ENCODE measurements around the gene SUN3. TPM values are rescaled to one million over a fixed set of nuclear protein-coding genes. Genes with fewer than 3 reads are reported as not detected.

SUN3 gene
- total and polyA plus RNA-seq, 2 of the 13 experiments (the other 11 are each of a cell fraction or from before 2014, with no cell fraction given): not detected

DNA sequence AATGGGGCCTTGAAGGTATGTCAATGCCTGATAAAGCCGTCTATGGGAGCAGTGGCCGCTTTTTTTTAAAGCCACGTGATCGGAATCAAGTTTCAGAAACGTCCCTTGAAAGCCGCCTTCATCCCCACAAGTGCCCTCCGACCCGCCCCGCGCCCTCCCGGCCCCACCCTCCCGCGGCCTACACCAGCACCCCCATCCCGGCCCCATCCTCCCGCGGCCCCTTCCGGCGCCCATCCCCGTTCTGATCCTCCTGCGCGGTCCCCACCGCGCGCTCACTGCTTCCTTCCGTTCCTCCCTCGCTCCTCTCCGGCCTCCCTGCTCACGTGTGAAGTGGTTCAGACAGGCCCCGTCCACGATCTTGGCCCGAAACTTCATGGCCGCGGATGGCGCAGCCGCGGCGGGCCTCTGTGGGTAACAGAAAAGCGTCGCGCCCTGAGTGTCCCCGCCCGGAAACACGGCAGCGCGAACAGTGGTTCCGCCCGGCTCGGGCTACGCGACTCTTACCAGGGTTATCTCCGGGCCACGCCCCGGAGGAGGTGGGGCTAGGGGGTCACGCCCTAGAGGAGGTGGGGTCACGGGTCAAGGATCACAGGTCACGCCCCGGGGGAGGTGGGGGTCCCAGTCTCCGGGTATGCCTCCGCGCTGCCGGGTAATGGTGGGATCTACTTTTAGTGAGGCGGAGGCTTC, 49.6 kb downstream of the SUN3 start, which contains the start of gene HUS1 (continued):
- peak; percentile 62 for TF ChIP-seq CREB1 (IDR thresholded peaks at IDR 0.05)
- TF ChIP-seq CREB1 (CRISPR knock-in tag; IDR thresholded peaks at IDR 0.05): peak; percentile 83
- TF ChIP-seq, protein P1, sequence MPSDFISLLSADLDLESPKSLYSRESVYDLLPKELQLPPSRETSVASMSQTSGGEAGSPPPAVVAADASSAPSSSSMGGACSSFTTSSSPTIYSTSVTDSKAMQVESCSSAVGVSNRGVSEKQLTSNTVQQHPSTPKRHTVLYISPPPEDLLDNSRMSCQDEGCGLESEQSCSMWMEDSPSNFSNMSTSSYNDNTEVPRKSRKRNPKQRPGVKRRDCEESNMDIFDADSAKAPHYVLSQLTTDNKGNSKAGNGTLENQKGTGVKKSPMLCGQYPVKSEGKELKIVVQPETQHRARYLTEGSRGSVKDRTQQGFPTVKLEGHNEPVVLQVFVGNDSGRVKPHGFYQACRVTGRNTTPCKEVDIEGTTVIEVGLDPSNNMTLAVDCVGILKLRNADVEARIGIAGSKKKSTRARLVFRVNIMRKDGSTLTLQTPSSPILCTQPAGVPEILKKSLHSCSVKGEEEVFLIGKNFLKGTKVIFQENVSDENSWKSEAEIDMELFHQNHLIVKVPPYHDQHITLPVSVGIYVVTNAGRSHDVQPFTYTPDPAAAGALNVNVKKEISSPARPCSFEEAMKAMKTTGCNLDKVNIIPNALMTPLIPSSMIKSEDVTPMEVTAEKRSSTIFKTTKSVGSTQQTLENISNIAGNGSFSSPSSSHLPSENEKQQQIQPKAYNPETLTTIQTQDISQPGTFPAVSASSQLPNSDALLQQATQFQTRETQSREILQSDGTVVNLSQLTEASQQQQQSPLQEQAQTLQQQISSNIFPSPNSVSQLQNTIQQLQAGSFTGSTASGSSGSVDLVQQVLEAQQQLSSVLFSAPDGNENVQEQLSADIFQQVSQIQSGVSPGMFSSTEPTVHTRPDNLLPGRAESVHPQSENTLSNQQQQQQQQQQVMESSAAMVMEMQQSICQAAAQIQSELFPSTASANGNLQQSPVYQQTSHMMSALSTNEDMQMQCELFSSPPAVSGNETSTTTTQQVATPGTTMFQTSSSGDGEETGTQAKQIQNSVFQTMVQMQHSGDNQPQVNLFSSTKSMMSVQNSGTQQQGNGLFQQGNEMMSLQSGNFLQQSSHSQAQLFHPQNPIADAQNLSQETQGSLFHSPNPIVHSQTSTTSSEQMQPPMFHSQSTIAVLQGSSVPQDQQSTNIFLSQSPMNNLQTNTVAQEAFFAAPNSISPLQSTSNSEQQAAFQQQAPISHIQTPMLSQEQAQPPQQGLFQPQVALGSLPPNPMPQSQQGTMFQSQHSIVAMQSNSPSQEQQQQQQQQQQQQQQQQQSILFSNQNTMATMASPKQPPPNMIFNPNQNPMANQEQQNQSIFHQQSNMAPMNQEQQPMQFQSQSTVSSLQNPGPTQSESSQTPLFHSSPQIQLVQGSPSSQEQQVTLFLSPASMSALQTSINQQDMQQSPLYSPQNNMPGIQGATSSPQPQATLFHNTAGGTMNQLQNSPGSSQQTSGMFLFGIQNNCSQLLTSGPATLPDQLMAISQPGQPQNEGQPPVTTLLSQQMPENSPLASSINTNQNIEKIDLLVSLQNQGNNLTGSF (CRISPR knock-in tag; IDR thresholded peaks at IDR 0.05): 0 out of 2 replicates have a peak, but pooled peaks have one; percentile 59
- TF ChIP-seq MED13 (CRISPR knock-in tag; IDR thresholded peaks at IDR 0.05): peak; percentile 41
- TF ChIP-seq, protein P2, sequence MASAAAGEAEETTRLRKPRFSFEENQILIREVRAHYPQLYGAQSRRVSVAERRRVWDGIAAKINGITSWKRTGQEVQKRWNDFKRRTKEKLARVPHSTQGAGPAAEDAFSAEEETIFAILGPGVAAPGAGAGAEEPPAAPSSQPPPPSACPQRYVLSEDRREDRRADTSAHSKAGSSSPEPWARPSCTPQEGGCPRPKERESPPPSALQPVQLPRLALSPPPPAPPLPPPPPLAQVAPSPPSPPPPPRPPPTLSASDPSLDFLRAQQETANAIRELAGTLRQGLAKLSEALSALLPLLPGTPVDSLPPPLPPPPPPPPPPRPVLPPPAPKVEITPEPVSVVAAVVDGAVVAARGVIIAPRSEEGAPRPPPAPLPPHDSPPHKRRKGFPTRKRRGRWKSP (CRISPR knock-in tag; IDR thresholded peaks at IDR 0.05): peak; percentile 61; the same call in 1 of the 2 replicates
- no peak for TF ChIP-seq ZNF260 (CRISPR knock-in tag; IDR thresholded peaks at IDR 0.05; ENCODE audit: borderline replicate concordance, low read depth)
- TF ChIP-seq, protein P3, sequence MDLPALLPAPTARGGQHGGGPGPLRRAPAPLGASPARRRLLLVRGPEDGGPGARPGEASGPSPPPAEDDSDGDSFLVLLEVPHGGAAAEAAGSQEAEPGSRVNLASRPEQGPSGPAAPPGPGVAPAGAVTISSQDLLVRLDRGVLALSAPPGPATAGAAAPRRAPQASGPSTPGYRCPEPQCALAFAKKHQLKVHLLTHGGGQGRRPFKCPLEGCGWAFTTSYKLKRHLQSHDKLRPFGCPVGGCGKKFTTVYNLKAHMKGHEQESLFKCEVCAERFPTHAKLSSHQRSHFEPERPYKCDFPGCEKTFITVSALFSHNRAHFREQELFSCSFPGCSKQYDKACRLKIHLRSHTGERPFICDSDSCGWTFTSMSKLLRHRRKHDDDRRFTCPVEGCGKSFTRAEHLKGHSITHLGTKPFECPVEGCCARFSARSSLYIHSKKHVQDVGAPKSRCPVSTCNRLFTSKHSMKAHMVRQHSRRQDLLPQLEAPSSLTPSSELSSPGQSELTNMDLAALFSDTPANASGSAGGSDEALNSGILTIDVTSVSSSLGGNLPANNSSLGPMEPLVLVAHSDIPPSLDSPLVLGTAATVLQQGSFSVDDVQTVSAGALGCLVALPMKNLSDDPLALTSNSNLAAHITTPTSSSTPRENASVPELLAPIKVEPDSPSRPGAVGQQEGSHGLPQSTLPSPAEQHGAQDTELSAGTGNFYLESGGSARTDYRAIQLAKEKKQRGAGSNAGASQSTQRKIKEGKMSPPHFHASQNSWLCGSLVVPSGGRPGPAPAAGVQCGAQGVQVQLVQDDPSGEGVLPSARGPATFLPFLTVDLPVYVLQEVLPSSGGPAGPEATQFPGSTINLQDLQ (CRISPR knock-in tag; IDR thresholded peaks at IDR 0.05): no peak; the same call in 1 of the 2 replicates
- TF ChIP-seq AGO2 (optimal IDR thresholded peaks at IDR 0.05; ENCODE audit: low read depth, low read length): peak; percentile 38
- 0 out of 2 replicates have a peak, but pooled peaks have one; percentile 34 for TF ChIP-seq ISX (CRISPR knock-in tag; conservative IDR thresholded peaks at IDR 0.05)
- peak; percentile 29; the same call in 1 of the 2 replicates for TF ChIP-seq SIX1 (CRISPR knock-in tag; IDR thresholded peaks at IDR 0.05; ENCODE audit: borderline replicate concordance)
- TF ChIP-seq GZF1 (CRISPR knock-in tag; IDR thresholded peaks at IDR 0.05): 0 out of 2 replicates have a peak, but pooled peaks have one; percentile 55
- peak; percentile 90 for TF ChIP-seq ZNF343 (CRISPR knock-in tag; IDR thresholded peaks at IDR 0.05)
- TF ChIP-seq, protein P4, sequence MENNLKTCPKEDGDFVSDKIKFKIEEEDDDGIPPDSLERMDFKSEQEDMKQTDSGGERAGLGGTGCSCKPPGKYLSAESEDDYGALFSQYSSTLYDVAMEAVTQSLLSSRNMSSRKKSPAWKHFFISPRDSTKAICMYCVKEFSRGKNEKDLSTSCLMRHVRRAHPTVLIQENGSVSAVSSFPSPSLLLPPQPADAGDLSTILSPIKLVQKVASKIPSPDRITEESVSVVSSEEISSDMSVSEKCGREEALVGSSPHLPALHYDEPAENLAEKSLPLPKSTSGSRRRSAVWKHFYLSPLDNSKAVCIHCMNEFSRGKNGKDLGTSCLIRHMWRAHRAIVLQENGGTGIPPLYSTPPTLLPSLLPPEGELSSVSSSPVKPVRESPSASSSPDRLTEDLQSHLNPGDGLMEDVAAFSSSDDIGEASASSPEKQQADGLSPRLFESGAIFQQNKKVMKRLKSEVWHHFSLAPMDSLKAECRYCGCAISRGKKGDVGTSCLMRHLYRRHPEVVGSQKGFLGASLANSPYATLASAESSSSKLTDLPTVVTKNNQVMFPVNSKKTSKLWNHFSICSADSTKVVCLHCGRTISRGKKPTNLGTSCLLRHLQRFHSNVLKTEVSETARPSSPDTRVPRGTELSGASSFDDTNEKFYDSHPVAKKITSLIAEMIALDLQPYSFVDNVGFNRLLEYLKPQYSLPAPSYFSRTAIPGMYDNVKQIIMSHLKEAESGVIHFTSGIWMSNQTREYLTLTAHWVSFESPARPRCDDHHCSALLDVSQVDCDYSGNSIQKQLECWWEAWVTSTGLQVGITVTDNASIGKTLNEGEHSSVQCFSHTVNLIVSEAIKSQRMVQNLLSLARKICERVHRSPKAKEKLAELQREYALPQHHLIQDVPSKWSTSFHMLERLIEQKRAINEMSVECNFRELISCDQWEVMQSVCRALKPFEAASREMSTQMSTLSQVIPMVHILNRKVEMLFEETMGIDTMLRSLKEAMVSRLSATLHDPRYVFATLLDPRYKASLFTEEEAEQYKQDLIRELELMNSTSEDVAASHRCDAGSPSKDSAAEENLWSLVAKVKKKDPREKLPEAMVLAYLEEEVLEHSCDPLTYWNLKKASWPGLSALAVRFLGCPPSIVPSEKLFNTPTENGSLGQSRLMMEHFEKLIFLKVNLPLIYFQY (CRISPR knock-in tag; IDR thresholded peaks at IDR 0.05; ENCODE audit: borderline replicate concordance): peak; percentile 91; the same call in 1 of the 2 replicates
- TF ChIP-seq ZNF768 (CRISPR knock-in tag; IDR thresholded peaks at IDR 0.05): peak; percentile 84
- TF ChIP-seq KDM2A (CRISPR knock-in tag; IDR thresholded peaks at IDR 0.05; ENCODE audit: borderline replicate concordance, low read depth): peak; percentile 98
- TF ChIP-seq CENPX (CRISPR knock-in tag; IDR thresholded peaks at IDR 0.05): no peak

All from HepG2 (cell line).